Body of pancreas (tissue), 4 donors: ENCODE measurements around the gene TXNIP.

Source experiments
- CTCF ChIP-seq, 7 experiments: fragments of 450-650 bp in 4 of 7; fragments of 200-600 bp in 3 of 7; sonication (generic) in 3 of 7; IDR thresholded peaks; one replicate each; pipeline ENCODE4 v1.5.1; 2016 to 2019; ENCODE audit warnings: antibody characterized with exemption in 7 of 7
- POLR2A ChIP-seq, 3 donors: fragments of 450-650 bp; IDR thresholded peaks; one replicate each; pipeline ENCODE4 v1.6.1; 2016; ENCODE audit warnings: antibody characterized with exemption in 3 of 3, mild to moderate bottlenecking in 2 of 3

DNA sequence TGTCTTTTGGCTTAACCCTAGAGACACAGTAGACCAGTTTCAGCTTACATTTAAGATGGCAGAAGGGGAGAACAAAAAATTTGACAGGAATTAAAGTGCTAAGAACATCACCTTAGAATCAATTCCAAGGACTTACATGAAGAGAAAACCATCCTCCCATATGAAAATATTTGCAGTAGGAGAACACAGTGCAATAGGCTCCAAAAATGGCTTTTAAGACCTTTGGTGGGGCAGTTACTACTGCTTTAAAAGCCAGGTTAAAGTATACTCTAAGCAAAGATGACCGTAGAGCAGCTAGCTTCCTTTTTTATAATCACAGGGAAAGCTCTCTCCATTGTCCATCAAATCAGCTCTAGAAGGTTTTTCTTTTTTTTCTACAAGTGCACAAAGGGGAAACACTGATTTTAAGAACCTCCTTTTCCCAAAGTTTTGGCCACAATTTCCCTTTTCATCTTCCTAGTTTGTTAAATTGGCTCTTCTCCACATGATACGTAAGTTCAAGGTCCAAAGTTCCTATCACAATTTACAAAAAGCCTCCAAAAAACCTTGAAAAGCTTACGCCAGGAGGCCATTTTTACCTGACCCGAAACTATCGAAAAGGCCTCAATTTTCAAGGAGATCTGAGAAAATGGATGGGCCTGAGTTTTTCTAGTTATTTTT is 3.3 kb downstream of the TXNIP start:
- TF ChIP-seq CTCF (IDR thresholded peaks at IDR 0.05) (no peak), POLR2A (IDR thresholded peaks at IDR 0.05) (no peak)
